Mesenchymal stem cell (in vitro differentiated cells and primary cell): ENCODE data around the gene AQP10.

Experiments used
- DNase-seq: peaks from one replicate; pipeline ENCODE4 v3.0.0-alpha.2; 2013
- H2AFZ ChIP-seq: one replicate; pipeline ENCODE4 v1.6.1; 2013; ENCODE audit warnings: low read depth, mild to moderate bottlenecking, control low read depth, inconsistent platforms, low read length, moderate library complexity
- H2AK5ac ChIP-seq: 2 replicates; pipeline ENCODE4 v1.6.1; 2013; ENCODE audit warnings: low read length, moderate library complexity, mild to moderate bottlenecking, inconsistent platforms; ENCODE audit not compliant: severe bottlenecking
- H2BK120ac ChIP-seq: one replicate; pipeline ENCODE4 v1.6.1; 2013; ENCODE audit warnings: low read depth, mild to moderate bottlenecking, inconsistent platforms, low read length, moderate library complexity
- H2BK12ac ChIP-seq, 2 experiments: one replicate each; pipeline ENCODE4 v1.6.1; 2013; ENCODE audit warnings: inconsistent platforms in 2 of 2, low read length in 2 of 2, mild to moderate bottlenecking in 2 of 2, moderate library complexity in 2 of 2, control low read depth in 1 of 2
- H2BK15ac ChIP-seq: one replicate; pipeline ENCODE4 v1.6.1; 2013; ENCODE audit warnings: mild to moderate bottlenecking, low read depth, inconsistent platforms; ENCODE audit not compliant: poor library complexity, severe bottlenecking
- H2BK5ac ChIP-seq: 2 replicates; pipeline ENCODE4 v1.6.1; 2013; ENCODE audit warnings: low read depth, mild to moderate bottlenecking, low read length, control low read depth, inconsistent platforms; ENCODE audit not compliant: poor library complexity, severe bottlenecking
- H3K14ac ChIP-seq, 2 experiments: one replicate each; pipeline ENCODE4 v1.6.1; 2013; ENCODE audit warnings: inconsistent platforms in 2 of 2, low read length in 2 of 2, control low read depth in 1 of 2, mild to moderate bottlenecking in 1 of 2, moderate library complexity in 1 of 2
- H3K18ac ChIP-seq, 2 experiments: one replicate each; pipeline ENCODE4 v1.6.1; 2013; ENCODE audit warnings: inconsistent platforms in 2 of 2, low read length in 2 of 2, control low read depth in 1 of 2, low read depth in 1 of 2, mild to moderate bottlenecking in 1 of 2
- H3K23ac ChIP-seq, 2 experiments: one replicate each; pipeline ENCODE4 v1.6.1; 2013; ENCODE audit warnings: inconsistent platforms in 2 of 2, low read length in 2 of 2, mild to moderate bottlenecking in 2 of 2, moderate library complexity in 2 of 2, control low read depth in 1 of 2
- H3K27ac ChIP-seq: 2 replicates; pipeline ENCODE4 v1.5.1; 2013; ENCODE audit warnings: mild to moderate bottlenecking, moderate library complexity, low read length, control low read depth, inconsistent platforms; ENCODE audit not compliant: poor library complexity, severe bottlenecking
- H3K27me3 ChIP-seq, 2 experiments: 2 replicates each; pipeline versions ENCODE4 v1.6.1 to v1.7.0; 2013; ENCODE audit warnings: low read length in 2 of 2, mild to moderate bottlenecking in 2 of 2, moderate library complexity in 2 of 2, control low read depth in 1 of 2, inconsistent platforms in 1 of 2; ENCODE audit not compliant: control insufficient read depth in 1 of 2, insufficient read depth in 1 of 2
- H3K36me3 ChIP-seq, 2 experiments: 2 replicates each; pipeline versions ENCODE4 v1.6.1 to v1.7.0; 2013; ENCODE audit warnings: low read length in 2 of 2, control low read depth in 1 of 2, inconsistent platforms in 1 of 2, low read depth in 1 of 2, mild to moderate bottlenecking in 1 of 2; ENCODE audit not compliant: insufficient read depth in 2 of 2, control insufficient read depth in 1 of 2
- H3K4ac ChIP-seq, 2 experiments: one replicate each; pipeline ENCODE4 v1.6.1; 2013; ENCODE audit warnings: inconsistent platforms in 2 of 2, low read length in 2 of 2, mild to moderate bottlenecking in 2 of 2, moderate library complexity in 2 of 2, control low read depth in 1 of 2, low read depth in 1 of 2
- H3K4me1 ChIP-seq: 2 replicates; pipeline ENCODE4 v1.6.1; 2013; ENCODE audit warnings: low read depth, low read length, control low read depth; ENCODE audit not compliant: control insufficient read depth, insufficient read depth
- H3K4me2 ChIP-seq: 2 replicates; pipeline ENCODE4 v1.6.1; 2013; ENCODE audit warnings: low read length, mild to moderate bottlenecking, inconsistent platforms; ENCODE audit not compliant: poor library complexity, severe bottlenecking
- H3K4me3 ChIP-seq, 2 experiments: 2 replicates each; pipeline versions ENCODE4 v1.5.1 to v1.7.0; 2013; ENCODE audit warnings: low read length in 2 of 2, mild to moderate bottlenecking in 2 of 2, control low read depth in 1 of 2, low read depth in 1 of 2; ENCODE audit not compliant: insufficient read depth in 1 of 2
- H3K79me1 ChIP-seq: replicated peaks from 2 replicates; pipeline ENCODE4 v1.6.1; 2013; ENCODE audit warnings: mild to moderate bottlenecking, control low read depth, low read length, inconsistent platforms; ENCODE audit not compliant: poor library complexity, severe bottlenecking
- H3K9ac ChIP-seq: 2 replicates; pipeline ENCODE4 v1.7.0; 2013; ENCODE audit warnings: mild to moderate bottlenecking, low read length, moderate library complexity
- H3K9me3 ChIP-seq: 2 replicates; pipeline ENCODE4 v1.7.0; 2013; ENCODE audit warnings: mild to moderate bottlenecking, low read length; ENCODE audit not compliant: control insufficient read depth
- H4K8ac ChIP-seq: one replicate; pipeline ENCODE4 v1.6.1; 2013; ENCODE audit warnings: inconsistent platforms, mild to moderate bottlenecking, low read length, moderate library complexity
- H4K91ac ChIP-seq: one replicate; pipeline ENCODE4 v1.6.1; 2013; ENCODE audit warnings: mild to moderate bottlenecking, low read length, inconsistent platforms
- WGBS: methylation state at CpG from one replicate; pipeline ENCODE4 v1.1.7; 2013; ENCODE audit warnings: mixed read lengths; 5-methylcytosine and 5-hydroxymethylcytosine counted together

Gene AQP10

DNA sequence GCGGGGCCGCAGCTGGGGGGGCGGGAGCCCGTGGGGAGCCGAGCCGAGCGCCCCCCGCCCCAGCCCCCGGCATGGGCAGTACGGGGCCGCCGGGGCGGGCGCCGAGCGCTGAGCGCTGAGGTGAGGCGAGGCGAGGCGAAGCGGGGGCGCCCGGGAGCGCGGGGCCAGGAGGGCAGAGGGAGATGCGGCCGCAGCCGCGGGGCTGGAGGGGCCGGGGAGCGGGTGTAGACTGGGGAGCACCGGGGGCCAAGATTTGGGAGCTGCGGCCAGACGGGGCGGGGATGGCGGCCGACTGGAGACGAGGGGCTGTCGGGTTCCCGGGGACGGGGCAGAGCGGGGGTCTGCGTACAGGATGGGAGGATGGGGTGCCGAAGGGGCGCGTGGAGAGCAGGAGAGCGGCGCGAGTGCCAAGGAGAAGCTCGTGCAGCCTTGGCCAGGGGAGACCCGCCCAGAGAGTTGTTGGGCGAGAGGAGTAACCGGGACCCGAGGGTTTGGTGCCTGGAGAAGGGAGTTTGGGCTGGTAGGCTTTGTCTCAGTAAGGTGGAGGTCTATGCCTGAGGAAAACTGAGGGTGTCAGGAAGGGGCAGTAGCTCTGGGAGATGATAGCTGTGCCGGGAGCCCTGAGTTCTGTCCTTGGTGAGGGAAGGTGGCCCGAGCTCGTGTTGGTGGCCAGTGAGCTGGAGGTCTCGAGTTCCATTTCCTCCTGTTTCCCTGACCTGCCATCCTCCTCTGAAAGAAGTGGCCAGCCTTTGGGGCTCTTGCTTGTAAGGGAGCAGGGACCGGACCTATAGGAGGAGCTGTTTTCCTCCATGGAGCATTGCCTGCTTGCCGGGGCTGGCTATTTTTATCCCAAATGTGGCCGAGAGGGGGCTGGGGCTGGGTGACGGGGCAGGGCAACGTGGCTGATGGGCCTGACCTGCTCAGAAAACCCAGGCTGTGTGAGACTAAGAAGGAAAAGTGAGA is 5.0 kb downstream of the AQP10 start:
- DNase-seq, result peak; percentile 96
- Histone ChIP-seq H3K27ac (peak overlapping the region; percentile 56), H3K9me3 (no peaks in the 10 kb centered on the region), H2BK15ac (peak overlapping the region; percentile 82), H2BK120ac (peak overlapping the region; percentile 68), H2AFZ (peak overlapping the region; percentile 55), H4K91ac (peak overlapping the region; percentile 85), H3K4me2 (peak overlapping the region; percentile 91), H3K23ac (peak overlapping the region in 1 of 2 experiments; percentile 99), H2AK5ac (no peak overlapping the region), H3K27me3 (peaks cover 16 to 21% of the 10 kb centered on the region in 2 experiments), H3K79me1 (peaks cover 15% of the 10 kb centered on the region), H2BK12ac (peak overlapping the region in 1 of 2 experiments; percentile 84), H3K4ac (peak overlapping the region; percentile 40 to 93), H4K8ac (peak overlapping the region; percentile 68), H3K36me3 (peaks cover 5 to 15% of the 10 kb centered on the region in 2 experiments), H3K4me3 (peak overlapping the region; percentile 78 to 96), H3K9ac (peak overlapping the region; percentile 100), H3K18ac (peak overlapping the region; percentile 73 to 97), H3K14ac (peak overlapping the region in 1 of 2 experiments; percentile 97), H3K4me1 (peaks cover 34% of the 10 kb centered on the region), H2BK5ac (no peak overlapping the region)
- 2% methylated on average over 59 of the region's 63 CpGs for WGBS

DNA sequence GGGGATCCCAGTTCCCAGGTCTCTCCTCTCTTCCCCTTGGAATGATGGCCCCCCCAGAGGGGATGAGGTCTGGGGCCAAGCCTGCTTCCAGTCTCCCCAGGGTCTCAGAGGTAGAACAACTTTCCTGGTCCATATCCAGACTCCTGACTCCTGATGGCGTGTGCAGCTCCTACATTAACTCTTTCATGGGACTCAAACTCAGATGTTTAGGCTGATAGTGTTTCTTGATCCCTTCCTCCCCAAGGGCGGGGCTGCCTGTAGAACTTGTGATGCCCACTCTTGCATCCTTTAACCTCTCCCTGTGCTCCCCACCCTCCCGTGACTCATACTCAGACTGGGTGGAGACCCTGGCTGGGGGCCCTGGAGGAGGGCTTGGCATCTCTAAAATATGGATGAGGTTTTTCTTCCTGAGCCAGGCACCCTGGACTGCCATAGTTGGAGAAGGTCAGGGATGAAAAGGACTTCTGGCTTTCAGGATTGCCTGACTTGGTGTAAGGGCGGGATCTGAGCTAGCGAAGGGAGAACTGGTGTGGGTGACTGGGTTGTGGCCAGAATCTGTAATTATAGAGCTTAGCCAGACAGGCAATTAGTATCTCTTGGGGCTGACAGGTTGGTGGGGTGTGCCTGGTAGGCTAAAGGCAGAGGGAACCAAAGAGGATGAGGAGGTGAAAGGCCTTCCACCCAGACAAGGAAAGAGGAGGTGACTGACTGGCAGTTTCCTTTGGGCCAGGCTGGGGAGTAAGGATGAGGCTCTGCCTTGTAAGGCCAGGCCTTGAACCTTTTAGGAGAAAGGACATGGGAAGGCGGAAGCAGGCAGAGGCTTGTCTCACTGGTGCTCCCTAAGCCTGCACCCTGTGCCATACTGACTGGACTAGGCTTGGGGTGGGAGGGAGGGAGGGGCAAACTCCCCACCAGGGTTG is 5.9 kb downstream of the AQP10 start:
- Histone ChIP-seq H2AK5ac (peak overlapping the region; percentile 5), H2BK12ac (peak overlapping the region; percentile 9 to 51), H2BK15ac (peak overlapping the region; percentile 82), H2BK5ac (no peak overlapping the region), H4K8ac (peak overlapping the region; percentile 68), H3K79me1 (peaks cover 15% of the 10 kb centered on the region), H3K23ac (peak overlapping the region in 1 of 2 experiments; percentile 66), H3K18ac (peak overlapping the region; percentile 46 to 71), H3K27me3 (peaks cover 16 to 19% of the 10 kb centered on the region in 2 experiments), H3K14ac (peak overlapping the region in 1 of 2 experiments; percentile 44), H3K4me3 (peak overlapping the region; percentile 78 to 96), H3K36me3 (peaks cover 14 to 24% of the 10 kb centered on the region in 2 experiments), H2AFZ (no peak overlapping the region), H3K9me3 (no peaks in the 10 kb centered on the region), H3K4ac (peak overlapping the region; percentile 20 to 64), H2BK120ac (peak overlapping the region; percentile 19), H3K4me1 (peaks cover 34% of the 10 kb centered on the region), H3K27ac (peak overlapping the region; percentile 56), H3K4me2 (peak overlapping the region; percentile 91), H4K91ac (peak overlapping the region; percentile 54), H3K9ac (peak overlapping the region; percentile 100)
- DNase-seq, result no peak
- 61% methylated on average over 6 of the region's 6 CpGs for WGBS

DNA sequence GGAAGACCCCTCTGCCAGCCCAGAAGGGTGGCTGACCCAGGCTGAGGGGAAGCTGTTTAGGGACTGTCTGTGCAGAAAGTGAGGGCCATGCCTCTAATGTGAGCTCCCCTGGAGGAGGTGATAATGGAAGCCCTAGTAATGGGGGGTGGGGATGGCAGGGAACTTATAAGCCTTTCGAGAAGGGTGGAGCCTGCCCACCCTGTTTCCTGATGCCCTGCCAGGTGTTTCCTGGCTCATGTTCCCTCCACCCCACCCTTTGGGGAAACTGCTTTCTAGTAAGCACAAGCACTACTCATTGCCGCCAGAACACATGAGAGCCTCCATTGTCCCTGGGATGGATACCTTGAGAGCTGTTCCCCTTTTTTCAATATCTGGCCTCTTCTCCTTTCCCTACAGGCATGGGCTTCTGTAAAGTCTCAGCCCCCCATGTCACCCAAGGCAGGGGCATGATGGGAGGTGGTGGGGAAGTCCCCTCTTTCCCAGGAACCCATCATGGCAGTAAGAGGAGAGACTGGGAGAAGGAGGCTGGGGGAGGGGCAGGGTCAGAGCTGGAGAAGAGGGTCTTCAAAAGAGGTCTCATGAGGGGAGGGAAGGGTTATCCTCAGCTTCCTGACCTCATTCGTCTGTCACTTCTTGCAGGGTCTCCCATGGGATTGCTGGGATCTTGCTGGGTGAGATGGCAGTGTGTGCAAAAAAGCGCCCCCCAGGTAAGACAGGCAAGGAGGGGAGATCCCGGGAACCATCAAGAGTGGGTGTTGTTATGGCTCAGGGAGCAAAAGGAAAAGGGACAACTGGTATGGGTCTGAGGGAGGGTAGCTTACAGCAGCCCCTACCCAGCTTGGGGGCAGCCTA is 6.8 kb downstream of the AQP10 start:
- DNase-seq, result no peak
- Histone ChIP-seq H3K4me3 (peak overlapping the region; percentile 27 to 73), H4K8ac (peak overlapping the region; percentile 22), H2AK5ac (peak overlapping the region; percentile 24), H3K27ac (no peak overlapping the region), H3K9me3 (no peaks in the 10 kb centered on the region), H3K4me1 (peaks cover 34% of the 10 kb centered on the region), H2BK12ac (no peak overlapping the region), H4K91ac (no peak overlapping the region), H2BK15ac (peak overlapping the region; percentile 26), H3K23ac (peak overlapping the region in 1 of 2 experiments; percentile 73), H3K79me1 (peaks cover 15% of the 10 kb centered on the region), H2BK120ac (peak overlapping the region; percentile 19), H3K4ac (peak overlapping the region in 1 of 2 experiments; percentile 38), H3K4me2 (peak overlapping the region; percentile 85), H2AFZ (no peak overlapping the region), H3K14ac (no peak overlapping the region), H3K27me3 (peaks cover 13% of the 10 kb centered on the region in 2 experiments), H3K36me3 (peaks cover 21 to 33% of the 10 kb centered on the region in 2 experiments), H3K18ac (peak overlapping the region in 1 of 2 experiments; percentile 76), H3K9ac (peak overlapping the region; percentile 100), H2BK5ac (no peak overlapping the region)
- 73% methylated on average over 5 of the region's 5 CpGs for WGBS
